D341Med (cell line): ENCODE measurements around the gene SART1.
"Not testable (repeated sequence)": the region's sequence is repeated elsewhere in the genome, so short reads cannot be mapped to it uniquely, and the experiment has no call there.

Experiments
- DNase-seq: peaks from one replicate; pipeline ENCODE4 v3.0.0; 2012; ENCODE audit warnings: low spot score

SART1 gene

DNA sequence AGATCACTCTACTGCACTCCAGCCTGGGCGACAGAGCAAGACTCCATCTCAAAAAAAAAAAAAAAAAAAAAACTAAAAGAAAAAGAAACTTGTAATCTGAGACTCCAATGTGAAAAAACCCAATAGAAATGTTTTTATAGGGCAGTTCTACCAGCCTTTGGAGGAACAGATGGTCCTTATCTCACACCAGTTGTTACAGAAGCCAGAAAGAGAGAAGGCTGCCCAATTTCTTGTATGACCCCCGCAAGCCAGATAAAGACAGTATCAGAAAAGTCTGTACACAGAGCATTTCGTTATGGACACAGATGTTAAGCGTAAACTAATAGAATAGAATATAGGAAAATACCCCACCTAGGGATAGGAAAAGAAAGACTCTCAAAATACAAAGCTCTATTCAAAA, 27.5 kb upstream of the SART1 start:
- DNase-seq, result no peak

DNA sequence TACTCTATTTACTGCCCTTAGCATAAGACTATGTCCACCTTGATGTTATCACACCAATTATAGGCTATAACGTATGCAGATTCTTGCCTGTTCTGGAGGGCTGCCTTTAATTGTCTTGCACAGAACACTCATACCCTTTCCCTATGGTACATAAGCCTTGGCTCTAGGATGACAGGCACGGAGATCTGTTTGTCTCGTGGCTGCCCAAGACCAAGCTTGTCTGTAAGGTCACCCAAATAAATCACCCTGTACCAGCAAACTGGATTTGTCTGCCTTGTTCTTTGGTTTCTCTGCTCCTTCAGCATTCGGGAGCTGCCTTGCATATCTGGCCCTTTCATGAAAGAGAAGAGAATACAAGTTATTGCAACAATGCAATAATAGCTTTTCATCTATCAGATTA, 23.8 kb upstream of the SART1 start:
- DNase-seq, result no peak

DNA sequence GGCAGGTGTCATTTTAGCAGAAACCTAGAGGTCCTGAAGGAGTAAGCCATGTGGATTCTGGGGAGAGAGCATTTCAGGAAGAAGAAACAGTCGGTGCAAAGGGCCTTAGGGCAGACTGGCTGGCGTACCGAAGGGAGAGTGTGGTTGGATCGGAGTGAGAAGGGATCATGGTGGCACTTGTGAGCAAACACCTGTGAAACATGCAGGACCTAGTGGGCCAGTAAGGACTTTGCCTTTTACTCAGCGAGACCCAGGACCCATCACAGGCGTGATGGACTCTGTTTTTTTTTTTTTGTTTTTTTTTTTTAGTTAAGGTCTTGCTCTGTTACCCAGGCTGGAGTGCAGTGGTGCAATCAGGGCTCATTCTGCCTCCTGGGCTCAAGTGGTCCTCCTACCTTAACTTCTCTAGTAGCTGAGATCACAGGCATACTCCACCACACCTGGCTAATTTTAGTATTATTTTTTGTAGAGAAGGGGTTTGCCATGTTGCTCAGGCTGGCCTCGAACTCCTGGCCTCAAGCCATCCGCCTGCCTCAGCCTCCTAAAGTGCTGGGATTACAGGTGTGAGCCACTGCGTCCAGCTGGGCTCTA, 19.7 kb upstream of the SART1 start:
- no peak for DNase-seq

DNA sequence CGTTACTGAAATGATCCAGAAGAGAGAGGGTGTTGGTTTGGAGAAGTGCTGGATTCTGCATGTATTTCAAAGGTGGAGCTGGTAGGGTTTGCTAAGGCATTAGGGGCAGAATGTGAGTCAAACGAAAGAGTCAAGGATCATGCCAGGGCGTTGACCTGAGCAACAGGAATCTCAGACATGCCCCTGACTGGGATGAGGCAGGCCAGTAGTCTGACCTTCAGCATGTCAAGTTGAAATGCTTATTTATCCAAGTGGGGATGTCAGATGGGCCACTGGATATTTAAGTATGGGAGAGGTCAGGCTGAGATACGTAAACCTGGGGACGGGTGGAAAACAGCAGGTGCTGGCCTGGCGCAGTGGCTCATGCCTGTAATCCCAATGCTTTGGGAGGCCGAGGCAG, 19.0 kb upstream of the SART1 start:
- no peak for DNase-seq

- DNase-seq, result no peak
Measured at GRCh38 chr11:65944191-65944590, 17.3 kb upstream of the SART1 start.

DNA sequence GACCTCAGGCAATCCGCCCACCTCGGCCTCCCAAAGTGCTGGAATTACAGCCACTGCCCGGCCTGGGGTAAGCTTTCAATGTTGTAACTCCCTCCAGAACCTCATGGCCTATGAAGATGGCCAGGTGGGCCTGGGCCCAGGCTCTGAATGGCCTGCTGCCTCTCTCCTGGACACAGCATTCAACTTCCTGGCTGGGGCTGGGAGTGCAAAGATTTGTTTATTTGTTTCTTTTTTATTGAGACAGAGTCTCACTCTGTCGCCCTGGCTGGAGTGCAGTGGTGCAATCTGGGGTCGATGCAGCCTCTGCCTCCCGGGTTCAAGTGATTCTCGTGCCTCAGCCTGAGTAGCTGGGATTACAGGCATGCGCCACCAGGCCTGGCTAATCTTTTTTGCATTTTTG, 16.8 kb upstream of the SART1 start:
- no peak for DNase-seq

DNA sequence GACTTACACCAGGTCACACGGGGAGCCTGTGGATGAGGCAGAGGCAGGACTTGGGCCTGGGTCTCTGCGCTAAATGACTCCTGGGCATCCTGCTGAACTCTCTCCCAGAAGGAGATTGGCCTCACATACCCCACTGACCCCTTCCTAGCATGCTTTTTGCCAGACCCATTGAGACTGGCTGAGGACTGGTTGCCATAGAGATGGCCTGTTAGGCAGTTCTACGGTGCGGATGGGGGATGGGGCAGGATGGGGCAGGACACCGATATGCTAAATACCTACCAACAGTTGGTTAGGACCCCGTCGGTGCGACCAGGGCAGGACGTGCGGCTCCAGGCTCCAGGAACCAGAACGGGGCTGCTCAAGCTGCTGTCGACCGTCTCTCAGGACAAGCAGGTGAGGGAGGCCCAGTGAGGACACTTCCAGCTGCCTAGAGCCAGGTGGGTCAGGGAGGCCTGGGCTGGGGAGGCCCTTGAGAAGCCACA, 16.1 kb upstream of the SART1 start, which contains the start of gene TSGA10IP:
Gene TSGA10IP, plus strand, starts transcription at position 51 of the 482 bp plus-strand sequence. Its CDS starts 196 bp downstream, at position 247.
- DNase-seq, result no peak

DNA sequence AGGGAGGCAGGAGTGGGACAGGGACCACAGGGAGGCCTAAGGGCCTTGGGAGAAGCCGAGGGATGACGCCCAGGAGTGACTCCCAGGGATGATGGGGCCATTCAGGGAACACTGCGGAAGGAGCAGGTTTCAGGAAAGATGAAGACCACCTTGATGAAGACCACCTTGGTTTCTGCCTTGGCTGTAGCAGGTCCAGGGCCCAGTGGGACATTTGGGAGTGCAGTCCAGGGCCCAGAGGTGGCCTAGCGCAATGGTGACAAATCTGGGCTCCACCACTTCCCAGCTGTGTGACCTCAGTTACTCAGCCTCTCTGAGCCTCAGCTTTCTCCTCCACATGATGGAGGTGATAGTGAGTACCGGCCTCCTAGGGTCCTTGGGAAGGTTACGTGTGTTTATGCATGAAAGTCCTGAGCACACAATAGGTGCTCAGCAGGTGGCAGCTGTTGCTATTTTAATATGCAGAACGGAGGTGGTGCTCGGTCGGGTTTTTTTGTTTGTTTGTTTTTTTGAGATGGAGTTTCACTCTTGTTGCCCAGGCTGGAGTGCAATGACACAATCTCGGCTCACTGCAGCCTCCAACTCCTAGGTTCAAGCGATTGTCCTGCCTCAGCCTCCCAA, 15.5 kb upstream of the SART1 start:
- no peak for DNase-seq

DNA sequence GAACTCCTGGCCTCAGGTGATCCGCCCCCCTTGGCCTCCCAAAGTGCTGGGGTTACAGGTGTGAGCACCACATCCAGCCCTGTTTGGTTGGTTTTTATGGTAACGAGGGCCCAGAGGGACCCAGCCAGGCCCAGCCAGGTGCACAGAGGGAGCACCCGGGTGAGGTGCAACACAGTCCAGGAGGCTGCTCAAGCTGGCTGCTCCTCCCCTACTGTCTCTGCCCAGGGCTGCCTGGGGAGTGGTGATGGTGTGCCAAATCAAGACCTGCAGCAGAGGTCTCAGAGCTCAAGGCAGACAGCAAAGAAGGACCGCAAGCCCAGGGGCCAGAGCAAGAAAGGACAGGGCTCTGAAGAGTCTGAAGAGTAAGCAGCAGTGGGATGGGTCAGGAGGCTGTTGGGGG, 14.9 kb upstream of the SART1 start:
- DNase-seq, result no peak

- no peak for DNase-seq
Measured at GRCh38 chr11:65947133-65947532, 14.4 kb upstream of the SART1 start.

GRCh38 chr11:65947603-65948125, 13.9 kb upstream of the SART1 start:
- DNase-seq, result no peak

DNA sequence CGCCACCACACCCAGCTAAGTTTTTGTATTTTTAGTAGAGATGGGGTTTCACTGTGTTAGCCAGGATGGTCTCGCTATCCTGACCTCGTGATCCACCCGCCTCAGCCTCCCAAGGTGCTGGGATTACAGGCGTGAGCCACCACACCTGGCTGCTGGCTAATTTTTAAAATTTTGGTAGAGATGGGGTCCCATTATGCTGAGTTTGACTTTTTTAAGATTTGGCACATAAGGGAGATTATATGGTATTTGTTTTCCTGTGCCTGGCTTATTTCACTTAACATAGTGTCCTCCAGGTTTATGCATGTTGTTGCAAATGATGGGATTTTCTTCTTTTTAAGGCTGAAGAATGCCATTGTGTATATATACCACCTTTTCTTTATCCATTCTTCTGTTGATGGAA, 10.8 kb upstream of the SART1 start:
- not testable (repeated sequence) for DNase-seq

GRCh38 chr11:65951641-65952040, 9.9 kb upstream of the SART1 start:
- not testable (repeated sequence) for DNase-seq

DNA sequence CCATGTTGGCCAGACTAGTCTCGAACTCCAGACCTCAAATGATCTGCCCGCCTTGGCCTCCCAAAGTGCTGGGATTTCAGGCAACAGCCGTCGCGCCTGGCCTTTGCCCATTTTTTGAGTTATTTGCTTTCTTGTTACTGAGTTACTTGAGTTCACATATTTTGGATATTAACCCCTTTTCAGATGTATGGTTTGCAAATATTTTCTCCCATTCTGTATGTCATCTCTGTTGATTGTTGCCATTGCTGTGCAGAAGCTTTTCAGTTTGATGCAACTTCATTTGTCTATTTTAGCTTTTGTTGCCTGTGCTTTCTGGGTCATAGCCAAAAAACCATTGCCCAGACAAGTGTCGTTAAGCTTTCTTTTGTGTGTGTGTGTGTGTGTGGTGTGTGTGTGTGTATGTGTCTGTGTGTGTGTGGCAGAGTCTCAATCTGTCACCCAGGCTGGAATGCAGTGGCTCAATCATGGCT, 9.4 kb upstream of the SART1 start:
- DNase-seq, result no peak

GRCh38 chr11:65953471-65953870, 8.1 kb upstream of the SART1 start:
- no peak for DNase-seq

DNA sequence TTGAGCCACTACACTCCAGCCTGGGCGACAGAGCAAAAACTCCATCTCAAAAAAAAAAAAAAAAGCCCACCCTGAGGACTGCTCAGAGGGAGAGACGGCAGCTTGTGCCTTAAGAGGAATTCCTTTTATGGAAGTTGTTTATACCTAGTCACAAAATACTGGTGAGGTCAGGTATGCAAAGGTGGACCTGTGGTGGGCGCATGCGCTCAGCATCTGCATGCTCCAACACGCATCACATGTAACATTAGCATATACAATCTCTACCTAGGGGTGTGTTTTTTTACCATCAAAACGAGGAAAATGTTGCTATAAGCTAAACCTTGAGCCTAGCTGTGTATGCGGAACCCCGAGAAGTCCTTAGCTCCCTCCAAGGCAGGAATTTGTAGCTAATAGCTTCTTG, 6.8 kb upstream of the SART1 start:
- no peak for DNase-seq

GRCh38 chr11:65958291-65958690, 3.2 kb upstream of the SART1 start:
- no peak for DNase-seq

GRCh38 chr11:65958774-65959420, 2.6 kb upstream of the SART1 start:
- no peak for DNase-seq

GRCh38 chr11:65960824-65961266, 689 bp upstream of the SART1 start:
- no peak for DNase-seq

DNA sequence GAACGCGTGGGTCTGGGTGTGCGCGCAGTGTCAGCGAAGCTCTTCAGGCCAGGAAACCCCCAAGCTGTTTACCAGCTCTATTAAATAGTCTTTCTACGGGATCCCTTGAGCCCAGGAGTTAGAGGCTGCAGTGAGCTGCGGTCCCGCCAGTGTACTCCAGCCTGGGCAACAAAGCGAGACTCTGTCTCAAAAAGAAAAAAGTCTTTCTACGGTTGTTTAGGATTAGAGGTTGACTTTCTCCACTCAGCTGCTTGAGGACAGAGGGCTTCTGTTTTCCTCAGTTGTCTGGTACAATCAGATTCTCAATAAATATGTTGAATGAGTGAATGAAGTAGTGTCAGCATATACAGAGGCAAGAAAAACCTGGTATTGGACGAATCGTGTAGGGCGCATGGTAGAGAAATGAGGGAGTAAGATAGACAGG, 619 bp downstream of the SART1 start:
- no peak for DNase-seq

- DNase-seq, result no peak
Measured at GRCh38 chr11:65964906-65965305, 3.4 kb downstream of the SART1 start.

- DNase-seq, result no peak
Measured at GRCh38 chr11:65965986-65966762, 4.6 kb downstream of the SART1 start.
